SK-N-DZ (cell line): ENCODE data around the gene CADPS2.

ENCODE experiments used
- DNase-seq: peaks from one replicate; pipeline ENCODE4 v3.0.0-alpha.2; 2015; ENCODE audit warnings: low spot score

The CADPS2 gene

GRCh38 chr7:122380992-122381391 is 505.3 kb downstream of the CADPS2 start:
- DNase-seq: no peak

GRCh38 chr7:122379491-122379890 is 506.8 kb downstream of the CADPS2 start:
- DNase-seq: no peak

- DNase-seq: no peak
Measured at GRCh38 chr7:122369756-122370155, 516.5 kb downstream of the CADPS2 start.

GRCh38 chr7:122364761-122365280 is 521.4 kb downstream of the CADPS2 start:
- DNase-seq: no peak

GRCh38 chr7:122363144-122363543 is 523.1 kb downstream of the CADPS2 start:
- DNase-seq: no peak

- no peak for DNase-seq
Measured at GRCh38 chr7:122362473-122362872, 523.8 kb downstream of the CADPS2 start.

GRCh38 chr7:122354656-122355055 is 531.6 kb downstream of the CADPS2 start:
- no peak for DNase-seq

GRCh38 chr7:122352454-122352853 is 533.8 kb downstream of the CADPS2 start:
- DNase-seq: no peak

GRCh38 chr7:122350701-122351100 is 535.6 kb downstream of the CADPS2 start:
- no peak for DNase-seq

GRCh38 chr7:122344303-122344620 is 542.0 kb downstream of the CADPS2 start:
- no peak for DNase-seq

GRCh38 chr7:122343601-122344302 is 542.5 kb downstream of the CADPS2 start:
- DNase-seq: no peak

GRCh38 chr7:122340427-122340826 is 545.8 kb downstream of the CADPS2 start:
- DNase-seq: no peak

- no peak for DNase-seq
Measured at GRCh38 chr7:122339145-122339904, 546.9 kb downstream of the CADPS2 start.

- DNase-seq: no peak
Measured at GRCh38 chr7:122337011-122337410, 549.2 kb downstream of the CADPS2 start.

GRCh38 chr7:122329145-122329802 is 557.0 kb downstream of the CADPS2 start:
- DNase-seq: no peak

- no peak for DNase-seq
Measured at GRCh38 chr7:122327969-122328368, 558.3 kb downstream of the CADPS2 start.

GRCh38 chr7:122316467-122317388 is 569.5 kb downstream of the CADPS2 start:
- no peak for DNase-seq

- no peak for DNase-seq
Measured at GRCh38 chr7:122315507-122316466, 570.5 kb downstream of the CADPS2 start.

GRCh38 chr7:122314284-122314683 is 572.0 kb downstream of the CADPS2 start:
- DNase-seq: no peak

- DNase-seq: no peak
Measured at GRCh38 chr7:122312789-122313188, 573.5 kb downstream of the CADPS2 start.
